Endothelial cell of umbilical vein (primary cell): Measurements from ENCODE around the gene IPO11. TPM values are rescaled to one million over a fixed set of nuclear protein-coding genes. Genes with fewer than 3 reads are reported as not detected.
A peak's percentile ranks its signal among the peaks of the same experiment; 100 is the strongest.

Source experiments
- BruUV-seq: library from RNA; stranded (reverse); fragments of 400-500 nt; replicated peaks from 2 replicates; lab custom pipeline; 2021; lab: Mats Ljungman, UMichigan
- CTCF ChIA-PET: fragments of 300-600, 350-600 bp; sonication (Branson Sonifier 250); formaldehyde crosslinking; loops from one replicate; lab custom pipeline; 2021; ENCODE audit warnings: antibody characterized with exemption, inconsistent platforms; lab: Charles Lee
- POLR2A ChIA-PET: fragments of 300-600, 350-600 bp; sonication (Branson Sonifier 250); formaldehyde crosslinking; loops from one replicate; lab custom pipeline; 2021; ENCODE audit warnings: antibody characterized with exemption, inconsistent platforms; lab: Charles Lee
- DNase-seq: peaks from one replicate; pipeline ENCODE4 v3.0.0-alpha.2; 2011; ENCODE audit warnings: low read depth, low spot score
- FAIRE-seq: peaks from 2 replicates; lab custom pipeline; 2011; peaks lifted over from hg19 to GRCh38; lab: Jason Lieb, UNC
- H2AFZ ChIP-seq: 2 replicates; pipeline ENCODE4 v1.6.0; 2012; ENCODE audit warnings: low read depth, low read length, control low read depth, inconsistent platforms
- H3K27ac ChIP-seq: 2 replicates; pipeline ENCODE4 v1.5.1; 2011; ENCODE audit warnings: low read depth, mild to moderate bottlenecking, control low read depth, low read length, moderate library complexity; ENCODE audit not compliant: insufficient read depth
- H3K27me3 ChIP-seq, 2 experiments: 2 replicates each; pipeline versions ENCODE4 v1.6.0 to v1.6.1; 2011; ENCODE audit warnings: low read length in 2 of 2, mixed read lengths in 1 of 2; ENCODE audit not compliant: control insufficient read depth in 2 of 2, insufficient read depth in 2 of 2
- H3K36me3 ChIP-seq, 2 experiments: 2 replicates in 1 of 2; 3 replicates in 1 of 2; pipeline ENCODE4 v1.5.1; 2011; ENCODE audit warnings: low read length in 2 of 2, mild to moderate bottlenecking in 1 of 2, moderate library complexity in 1 of 2; ENCODE audit not compliant: control insufficient read depth in 2 of 2, insufficient read depth in 2 of 2; ENCODE audit errors: extremely low read depth in 1 of 2
- H3K4me1 ChIP-seq: 3 replicates; pipeline ENCODE4 v1.5.1; 2011; ENCODE audit warnings: mild to moderate bottlenecking, low read length; ENCODE audit not compliant: control insufficient read depth, insufficient read depth; ENCODE audit errors: extremely low read depth
- H3K4me2 ChIP-seq: 2 replicates; pipeline ENCODE4 v1.6.1; 2011; ENCODE audit warnings: low read length, control low read depth, mixed read lengths; ENCODE audit not compliant: insufficient read depth
- H3K4me3 ChIP-seq, 3 experiments: fragments of 200-600 bp in 1 of 3; sonication (generic), shearing (Covaris generic) in 1 of 3; replicated peaks in 1 of 3; 2 replicates each; pipeline ENCODE4 v1.5.1; 2011 to 2016; ENCODE audit warnings: control low read depth in 3 of 3, low read length in 3 of 3, mild to moderate bottlenecking in 2 of 3, inconsistent platforms in 1 of 3, low read depth in 1 of 3, moderate library complexity in 1 of 3; ENCODE audit not compliant: insufficient read depth in 1 of 3
- H3K79me2 ChIP-seq: 2 replicates; pipeline ENCODE4 v1.6.0; 2012; ENCODE audit warnings: low read length, inconsistent platforms; ENCODE audit not compliant: control insufficient read depth, insufficient read depth
- H3K9ac ChIP-seq: replicated peaks from 2 replicates; pipeline ENCODE3; 2011; ENCODE audit warnings: low read length, control low read depth; ENCODE audit not compliant: insufficient read depth; ENCODE audit errors: extremely low read depth
- H3K9me1 ChIP-seq: replicated peaks from 3 replicates; pipeline ENCODE4 v1.6.0; 2011; ENCODE audit warnings: mild to moderate bottlenecking, low read length; ENCODE audit not compliant: control insufficient read depth, insufficient read depth; ENCODE audit errors: extremely low read depth
- H3K9me3 ChIP-seq: replicated peaks from 2 replicates; pipeline ENCODE4 v1.5.1; 2012; ENCODE audit warnings: low read length, inconsistent platforms; ENCODE audit not compliant: control insufficient read depth, insufficient read depth
- H4K20me1 ChIP-seq: replicated peaks from 2 replicates; pipeline ENCODE3; 2011; ENCODE audit warnings: mild to moderate bottlenecking, low read length; ENCODE audit not compliant: control insufficient read depth, insufficient read depth; ENCODE audit errors: extremely low read depth
- EZH2 ChIP-seq: IDR thresholded peaks from 2 replicates; pipeline ENCODE4 v1.6.1; 2012; ENCODE audit warnings: borderline replicate concordance, low read depth, mild to moderate bottlenecking, moderate library complexity, low read length, inconsistent platforms; ENCODE audit not compliant: severe bottlenecking
- FOS ChIP-seq: IDR thresholded peaks from 2 replicates; pipeline ENCODE4 v1.6.1; 2011; ENCODE audit warnings: mild to moderate bottlenecking, low read length, moderate library complexity, borderline replicate concordance; ENCODE audit not compliant: insufficient read depth
- GATA2 ChIP-seq: IDR thresholded peaks from 2 replicates; pipeline ENCODE4 v1.7.0; 2011; ENCODE audit warnings: low read depth, mild to moderate bottlenecking, moderate library complexity, mixed read lengths, low read length; ENCODE audit not compliant: insufficient read length, insufficient read depth
- JUN ChIP-seq: IDR thresholded peaks from 2 replicates; pipeline ENCODE4 v1.6.1; 2011; ENCODE audit warnings: borderline replicate concordance, low read depth; ENCODE audit not compliant: insufficient read length, insufficient read depth
- MYC ChIP-seq: IDR thresholded peaks from one replicate; pipeline ENCODE4 v1.6.1; 2011; ENCODE audit warnings: mild to moderate bottlenecking, low read depth, low read length
- POLR2A ChIP-seq: IDR thresholded peaks from 2 replicates; pipeline ENCODE4 v1.6.1; 2012; ENCODE audit warnings: low read depth, mild to moderate bottlenecking, control low read depth, low read length
- POLR2AphosphoS5 ChIP-seq: IDR thresholded peaks from 2 replicates; pipeline ENCODE4 v1.6.1; 2012; ENCODE audit warnings: low read depth, mild to moderate bottlenecking, control low read depth, low read length, moderate library complexity; ENCODE audit not compliant: insufficient read depth
- dilution Hi-C: fragments of 300-500 bp; cut with MboI; formaldehyde crosslinking; loops from one replicate; pipeline ENCODE4 v1.15.0; 2019; ENCODE audit warnings: low sequenced_read_pairs; ENCODE audit not compliant: extremely low pct_ligation_motif_present
- intact Hi-C: fragments of 100-400 bp; cut with micrococcal nuclease; formaldehyde crosslinking; loops from one replicate; pipeline ENCODE4 v1.10.0; 2022
- polyA plus RNA-seq, 4 experiments: library from polyadenylated mRNA; depleted of rRNA in 3 of 4; stranded (reverse) in 3 of 4; unstranded in 1 of 4; fragments of >200 nt; gene quantifications; 2 replicates each; pipeline versions ENCODE4 v1.2.1 to v1.2.3, GENCODE V29; 2011 to 2012; ENCODE audit warnings: missing spikeins in 1 of 4
- total RNA-seq: library from RNA; stranded (reverse); gene quantifications from 2 replicates; pipeline ENCODE4 v1.2.3, GENCODE V29; 2021
- TF ChIP-seq, protein P1 (sequence below): IDR thresholded peaks from 2 replicates; pipeline ENCODE4 v1.6.1; 2011; ENCODE audit not compliant: insufficient read depth, insufficient read length
- TF ChIP-seq, protein P2 (sequence below), 2 donors: IDR thresholded peaks; 1 replicate in 1 of 2; 2 replicates in 1 of 2; pipeline ENCODE4 v1.5.1; 2011; ENCODE audit warnings: low read length in 2 of 2, mild to moderate bottlenecking in 2 of 2, moderate library complexity in 2 of 2, control low read depth in 1 of 2, inconsistent platforms in 1 of 2, low read depth in 1 of 2; ENCODE audit not compliant: insufficient read depth in 1 of 2; ENCODE audit errors: extremely low read depth in 1 of 2

The IPO11 gene
- total and polyA plus RNA-seq, 2 donors (not counting 3 experiments of a cell fraction or from before 2014, with no cell fraction given), result 38.5 to 80.9 TPM

GRCh38 chr5:62579761-62580160, 167.2 kb downstream of the IPO11 start:
- peaks cover 55% of the 10 kb centered on the region for H3K79me2 ChIP-seq
- peak overlapping the region; percentile 100 for H3K9ac ChIP-seq
- DNase-seq, result peak; percentile 63
- peak overlapping the region; percentile 88 for H3K27ac ChIP-seq
- no peaks in the 10 kb centered on the region for H3K27me3 ChIP-seq
- no peaks in the 10 kb centered on the region for H3K36me3 ChIP-seq
- H3K9me1 ChIP-seq, result no peaks in the 10 kb centered on the region
- no peaks in the 10 kb centered on the region for H4K20me1 ChIP-seq
- ChIA-PET CTCF (interaction anchor here (2.6 kb wide), 1 partner anchor 120 kb away, joined by 13 read pairs; no protein-coding TSS in a partner anchor), POLR2A (no interaction called here)
- no peak for FAIRE-seq
- H3K4me3 ChIP-seq, result peak overlapping the region; percentile 51 to 99 (median 95)
- intact Hi-C loops, result loop anchor here (2.0 to 5.0 kb wide), 3 partner anchors 82 to 272 kb away; partner anchors contain the start of gene KIF2A
- H2AFZ ChIP-seq, result no peak overlapping the region
- TF ChIP-seq EZH2 (no peak), GATA2 (no peak), JUN (no peak), POLR2AphosphoS5 (no peak), MYC (no peak), POLR2A (no peak), FOS (no peak)
- TF ChIP-seq, protein P1, sequence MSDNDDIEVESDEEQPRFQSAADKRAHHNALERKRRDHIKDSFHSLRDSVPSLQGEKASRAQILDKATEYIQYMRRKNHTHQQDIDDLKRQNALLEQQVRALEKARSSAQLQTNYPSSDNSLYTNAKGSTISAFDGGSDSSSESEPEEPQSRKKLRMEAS, result no peak
- TF ChIP-seq, protein P2, sequence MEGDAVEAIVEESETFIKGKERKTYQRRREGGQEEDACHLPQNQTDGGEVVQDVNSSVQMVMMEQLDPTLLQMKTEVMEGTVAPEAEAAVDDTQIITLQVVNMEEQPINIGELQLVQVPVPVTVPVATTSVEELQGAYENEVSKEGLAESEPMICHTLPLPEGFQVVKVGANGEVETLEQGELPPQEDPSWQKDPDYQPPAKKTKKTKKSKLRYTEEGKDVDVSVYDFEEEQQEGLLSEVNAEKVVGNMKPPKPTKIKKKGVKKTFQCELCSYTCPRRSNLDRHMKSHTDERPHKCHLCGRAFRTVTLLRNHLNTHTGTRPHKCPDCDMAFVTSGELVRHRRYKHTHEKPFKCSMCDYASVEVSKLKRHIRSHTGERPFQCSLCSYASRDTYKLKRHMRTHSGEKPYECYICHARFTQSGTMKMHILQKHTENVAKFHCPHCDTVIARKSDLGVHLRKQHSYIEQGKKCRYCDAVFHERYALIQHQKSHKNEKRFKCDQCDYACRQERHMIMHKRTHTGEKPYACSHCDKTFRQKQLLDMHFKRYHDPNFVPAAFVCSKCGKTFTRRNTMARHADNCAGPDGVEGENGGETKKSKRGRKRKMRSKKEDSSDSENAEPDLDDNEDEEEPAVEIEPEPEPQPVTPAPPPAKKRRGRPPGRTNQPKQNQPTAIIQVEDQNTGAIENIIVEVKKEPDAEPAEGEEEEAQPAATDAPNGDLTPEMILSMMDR (IDR thresholded peaks at IDR 0.05; ENCODE audit: extremely low read depth in 1 of 2, insufficient read depth in 1 of 2, low read depth in 1 of 2, low read length in 2 of 2), result no peak
- dilution Hi-C loops, result no loop called here
- BruUV-seq, result TSS peak; percentile 9
- peaks cover 78% of the 10 kb centered on the region for H3K4me1 ChIP-seq
- H3K9me3 ChIP-seq, result no peaks in the 10 kb centered on the region
- peak overlapping the region; percentile 100 for H3K4me2 ChIP-seq
